ENCODE results near the gene ZNHIT3. TPM values are rescaled to one million over a fixed set of nuclear protein-coding genes. Genes with fewer than 3 reads are reported as not detected.

Gene ZNHIT3
- total and polyA plus RNA-seq, 10 of the 15 experiments (the other 5 are each of a cell fraction or from before 2014, with no cell fraction given) = 34.1 to 128 (median 55.6) TPM

GRCh38 chr17:36464765-36465088 lies 21.8 kb upstream of the ZNHIT3 start:
- H3K4me3 ChIP-seq = no peak overlapping the region
- H3K79me2 ChIP-seq (ENCODE audit: control insufficient read depth, insufficient read depth, low read length) = no peaks in the 10 kb centered on the region
- intact Hi-C loops (cut with micrococcal nuclease; ENCODE audit: unreplicated experiment) = no loop called here
- no peaks in the 10 kb centered on the region for H3K9me3 ChIP-seq (replicated peaks; ENCODE audit: control insufficient read depth, insufficient read depth, low read length)
- RAD21 ChIA-PET (ENCODE audit: unreplicated experiment) = no interaction called here
- BruUV-seq (replicated peaks) = no TSS peak
- H3K4me1 ChIP-seq (ENCODE audit: control insufficient read depth, insufficient read depth, low read length) = no peaks in the 10 kb centered on the region
- POLR2A ChIA-PET = no interaction called here
- H3K9ac ChIP-seq (ENCODE audit: control insufficient read depth, insufficient read depth, low read length) = no peak overlapping the region
- in situ Hi-C loops (cut with MboI) = no loop called here
- H3K36me3 ChIP-seq (ENCODE audit: control insufficient read depth in 2 of 2, insufficient read depth in 2 of 2, low read length in 1 of 2) = no peaks in the 10 kb centered on the region
- DNase-seq (ENCODE audit: low read depth, low spot score) = no peak
- CTCF ChIA-PET = no interaction called here
- no peak overlapping the region for H3K4me2 ChIP-seq (ENCODE audit: control insufficient read depth, insufficient read depth)
- no peak for ATAC-seq
- H3K27me3 ChIP-seq (replicated peaks in 1 of 2; ENCODE audit: control insufficient read depth in 2 of 2, insufficient read depth in 2 of 2, low read length in 1 of 2) = peaks cover 4 to 9% of the 10 kb centered on the region in 2 experiments; a peak in 3 of 4 replicates
- WGBS (ENCODE audit: insufficient coverage, insufficient replicate concordance, low lambda C conversion rate, missing lambda C conversion rate) = 48% methylated on average over 21 of the region's 21 CpGs
- no peak overlapping the region for H2AFZ ChIP-seq (ENCODE audit: control insufficient read depth, low read depth, low read length)
- H4K20me1 ChIP-seq (ENCODE audit: control insufficient read depth, insufficient read depth) = no peaks in the 10 kb centered on the region; the same call in 1 of the 2 replicates
- H3K27ac ChIP-seq (ENCODE audit: control insufficient read depth, insufficient read depth) = no peak overlapping the region
- no peak for FAIRE-seq
- SMC1A ChIA-PET (ENCODE audit: uncharacterized antibody, unreplicated experiment) = no interaction called here
- TF ChIP-seq RELA (IDR thresholded peaks at IDR 0.05; ENCODE audit: borderline replicate concordance, partially characterized antibody) = no peak
- no peak for TF ChIP-seq EP300 (IDR thresholded peaks at IDR 0.05; ENCODE audit: borderline replicate concordance in 1 of 2, control insufficient read depth in 1 of 2, low read depth in 2 of 2, low read length in 2 of 2)
- TF ChIP-seq, protein P1, sequence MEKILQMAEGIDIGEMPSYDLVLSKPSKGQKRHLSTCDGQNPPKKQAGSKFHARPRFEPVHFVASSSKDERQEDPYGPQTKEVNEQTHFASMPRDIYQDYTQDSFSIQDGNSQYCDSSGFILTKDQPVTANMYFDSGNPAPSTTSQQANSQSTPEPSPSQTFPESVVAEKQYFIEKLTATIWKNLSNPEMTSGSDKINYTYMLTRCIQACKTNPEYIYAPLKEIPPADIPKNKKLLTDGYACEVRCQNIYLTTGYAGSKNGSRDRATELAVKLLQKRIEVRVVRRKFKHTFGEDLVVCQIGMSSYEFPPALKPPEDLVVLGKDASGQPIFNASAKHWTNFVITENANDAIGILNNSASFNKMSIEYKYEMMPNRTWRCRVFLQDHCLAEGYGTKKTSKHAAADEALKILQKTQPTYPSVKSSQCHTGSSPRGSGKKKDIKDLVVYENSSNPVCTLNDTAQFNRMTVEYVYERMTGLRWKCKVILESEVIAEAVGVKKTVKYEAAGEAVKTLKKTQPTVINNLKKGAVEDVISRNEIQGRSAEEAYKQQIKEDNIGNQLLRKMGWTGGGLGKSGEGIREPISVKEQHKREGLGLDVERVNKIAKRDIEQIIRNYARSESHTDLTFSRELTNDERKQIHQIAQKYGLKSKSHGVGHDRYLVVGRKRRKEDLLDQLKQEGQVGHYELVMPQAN (conservative IDR thresholded peaks at IDR 0.05) = no peak
- no peak for TF ChIP-seq BHLHE40 (IDR thresholded peaks at IDR 0.05; ENCODE audit: borderline replicate concordance in 1 of 2, low read depth in 2 of 2, low read length in 1 of 2)
- no peak for TF ChIP-seq MXI1 (IDR thresholded peaks at IDR 0.05; ENCODE audit: low read depth, low read length)
- TF ChIP-seq HCFC1 (IDR thresholded peaks at IDR 0.05; ENCODE audit: low read length) = no peak
- TF ChIP-seq SMARCA5 (IDR thresholded peaks at IDR 0.05) = no peak
- no peak for TF ChIP-seq IRF4 (IDR thresholded peaks at IDR 0.05; ENCODE audit: low read depth, low read length)
- no peak for TF ChIP-seq MTA2 (IDR thresholded peaks at IDR 0.05; ENCODE audit: low read depth)
- no peak for TF ChIP-seq POLR2AphosphoS2 (IDR thresholded peaks at IDR 0.05; ENCODE audit: low read depth, low read length)
- no peak for TF ChIP-seq SREBF2 (IDR thresholded peaks at IDR 0.05; ENCODE audit: low read length)
- no peak for TF ChIP-seq ZNF592 (IDR thresholded peaks at IDR 0.05)
- no peak for TF ChIP-seq ZBTB4 (CRISPR knock-in tag; IDR thresholded peaks at IDR 0.05)
